SHP77 (cell line): Measurements from ENCODE around the gene LRP3.
A peak's percentile ranks its signal among the peaks of the same experiment; 100 is the strongest.

Experiments
- DNase-seq, 2 experiments: peaks; one replicate each; lab custom pipeline; 2025; lab: John Stamatoyannopoulos, UW

Gene LRP3

GRCh38 chr19:33236696-33237390 is 42.7 kb downstream of the LRP3 start:
- no peak for DNase-seq

- DNase-seq = no peak
Observed at GRCh38 chr19:33238481-33239149, 44.5 kb downstream of the LRP3 start.

- DNase-seq = no peak
Observed at GRCh38 chr19:33239223-33239975, 45.3 kb downstream of the LRP3 start.

- DNase-seq = no peak
Observed at GRCh38 chr19:33240181-33240771, 46.1 kb downstream of the LRP3 start.

- DNase-seq = no peak
Observed at GRCh38 chr19:33241091-33241529, 47.0 kb downstream of the LRP3 start.

GRCh38 chr19:33241530-33242101 is 47.5 kb downstream of the LRP3 start:
- DNase-seq = peak in 1 of 2 experiments; percentile 2

GRCh38 chr19:33242131-33242530 is 48.0 kb downstream of the LRP3 start:
- DNase-seq = no peak

- no peak for DNase-seq
Observed at GRCh38 chr19:33242911-33243310, 48.8 kb downstream of the LRP3 start.

- no peak for DNase-seq
Observed at GRCh38 chr19:33245948-33246708, 52.0 kb downstream of the LRP3 start.

GRCh38 chr19:33246709-33247440 is 52.7 kb downstream of the LRP3 start:
- DNase-seq = no peak

- DNase-seq = no peak
Observed at GRCh38 chr19:33247441-33247819, 53.3 kb downstream of the LRP3 start.

- DNase-seq = no peak
Observed at GRCh38 chr19:33248104-33248503, 54.0 kb downstream of the LRP3 start.

GRCh38 chr19:33248553-33248953 is 54.4 kb downstream of the LRP3 start:
- no peak for DNase-seq

GRCh38 chr19:33248954-33249613 is 55.0 kb downstream of the LRP3 start:
- DNase-seq = no peak

GRCh38 chr19:33249740-33250366 is 55.7 kb downstream of the LRP3 start:
- no peak for DNase-seq

- no peak for DNase-seq
Observed at GRCh38 chr19:33250500-33250899, 56.4 kb downstream of the LRP3 start.

GRCh38 chr19:33251076-33251475 is 56.9 kb downstream of the LRP3 start:
- DNase-seq = no peak

- DNase-seq = no peak
Observed at GRCh38 chr19:33251526-33252090, 57.5 kb downstream of the LRP3 start.

GRCh38 chr19:33252418-33252962 is 58.4 kb downstream of the LRP3 start:
- no peak for DNase-seq
